ENCODE results near the gene TUBGCP3. TPM values are rescaled to one million over a fixed set of nuclear protein-coding genes. Genes with fewer than 3 reads are reported as not detected.
A peak's percentile ranks its signal among the peaks of the same experiment; 100 is the strongest.

The TUBGCP3 gene
- total RNA-seq, 6 experiments from 2014 or later, result 13.0 to 20.0 (median 17.6) TPM

DNA sequence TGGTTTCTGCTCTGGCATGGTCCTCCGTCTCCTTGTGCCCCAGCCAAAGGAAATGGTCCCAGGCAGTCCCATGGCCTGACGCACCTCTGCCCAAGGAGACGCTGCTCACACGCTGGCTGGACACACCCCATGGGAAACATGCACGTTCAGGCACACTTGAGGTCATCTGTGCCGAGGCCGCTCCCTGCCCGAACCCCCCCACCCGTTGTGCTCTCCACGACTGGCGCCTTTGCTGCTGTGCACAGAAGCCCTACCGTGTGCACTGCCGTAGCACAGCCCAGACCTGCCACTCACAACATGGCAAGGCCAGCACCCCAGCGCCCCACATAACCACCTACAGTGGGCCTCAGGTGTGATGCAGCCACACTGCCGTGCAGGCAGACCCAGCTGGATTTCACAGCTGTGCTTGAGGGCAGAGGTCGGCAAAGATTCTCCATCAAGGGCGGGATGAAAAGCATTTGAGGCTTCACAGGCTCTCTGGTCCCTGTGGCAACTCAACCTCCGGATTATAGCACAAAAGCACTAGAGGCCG is 146.1 kb downstream of the TUBGCP3 start:
- no peak overlapping the region for H3K4me3 ChIP-seq
- ATAC-seq (no peak), DNase-seq (peak in 1 of 3 donors; percentile 48)
- intact Hi-C loops (cut with DNase I), result loop anchor here (5.0 to 10.0 kb wide), 2 partner anchors 970 to 977 kb away; no protein-coding TSS in a partner anchor
- H3K9me3 ChIP-seq, result no peaks in the 10 kb centered on the region
- no peak overlapping the region for H3K27ac ChIP-seq
- TF ChIP-seq, protein P1, sequence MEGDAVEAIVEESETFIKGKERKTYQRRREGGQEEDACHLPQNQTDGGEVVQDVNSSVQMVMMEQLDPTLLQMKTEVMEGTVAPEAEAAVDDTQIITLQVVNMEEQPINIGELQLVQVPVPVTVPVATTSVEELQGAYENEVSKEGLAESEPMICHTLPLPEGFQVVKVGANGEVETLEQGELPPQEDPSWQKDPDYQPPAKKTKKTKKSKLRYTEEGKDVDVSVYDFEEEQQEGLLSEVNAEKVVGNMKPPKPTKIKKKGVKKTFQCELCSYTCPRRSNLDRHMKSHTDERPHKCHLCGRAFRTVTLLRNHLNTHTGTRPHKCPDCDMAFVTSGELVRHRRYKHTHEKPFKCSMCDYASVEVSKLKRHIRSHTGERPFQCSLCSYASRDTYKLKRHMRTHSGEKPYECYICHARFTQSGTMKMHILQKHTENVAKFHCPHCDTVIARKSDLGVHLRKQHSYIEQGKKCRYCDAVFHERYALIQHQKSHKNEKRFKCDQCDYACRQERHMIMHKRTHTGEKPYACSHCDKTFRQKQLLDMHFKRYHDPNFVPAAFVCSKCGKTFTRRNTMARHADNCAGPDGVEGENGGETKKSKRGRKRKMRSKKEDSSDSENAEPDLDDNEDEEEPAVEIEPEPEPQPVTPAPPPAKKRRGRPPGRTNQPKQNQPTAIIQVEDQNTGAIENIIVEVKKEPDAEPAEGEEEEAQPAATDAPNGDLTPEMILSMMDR (IDR thresholded peaks at IDR 0.05), result no peak
- TF ChIP-seq POLR2A (IDR thresholded peaks at IDR 0.05), result no peak
- no peaks in the 10 kb centered on the region for H3K27me3 ChIP-seq
- no peaks in the 10 kb centered on the region for H3K4me1 ChIP-seq
- 70% methylated on average over 2 of the region's 19 CpGs for WGBS (ENCODE audit: insufficient coverage, low coverage, low lambda C conversion rate, missing lambda C conversion rate)
- no peaks in the 10 kb centered on the region for H3K36me3 ChIP-seq

DNA sequence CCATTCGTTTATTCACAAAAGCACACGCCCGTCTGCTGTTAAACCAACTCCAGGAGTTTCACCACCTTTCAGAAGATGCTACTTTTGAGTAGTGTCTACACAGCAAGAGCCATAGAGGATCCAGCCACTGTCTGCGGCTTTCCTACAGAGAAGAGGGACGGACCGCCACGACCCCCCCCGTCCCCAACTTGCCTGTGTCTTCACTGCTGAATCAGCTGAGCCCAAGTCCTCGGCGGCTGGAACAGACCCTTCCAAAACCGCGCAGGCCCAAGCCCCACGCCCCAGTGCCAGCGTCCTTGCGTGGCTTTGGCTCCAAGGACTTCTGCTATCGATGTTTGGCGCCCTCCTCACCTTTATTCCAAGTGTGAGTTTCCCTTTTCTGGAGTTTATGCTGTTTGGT is 146.7 kb downstream of the TUBGCP3 start:
- Histone ChIP-seq H3K9me3 (no peaks in the 10 kb centered on the region), H3K4me3 (no peak overlapping the region), H3K4me1 (no peaks in the 10 kb centered on the region), H3K36me3 (no peaks in the 10 kb centered on the region), H3K27me3 (no peaks in the 10 kb centered on the region), H3K27ac (no peak overlapping the region)
- DNase-seq (peak in 1 of 3 donors; percentile 32), ATAC-seq (no peak)
- 100% methylated on average over 9 of the region's 17 CpGs for WGBS (ENCODE audit: insufficient coverage, low coverage, low lambda C conversion rate, missing lambda C conversion rate)
- intact Hi-C loops (cut with DNase I), result loop anchor here (5.0 to 10.0 kb wide), 2 partner anchors 969 to 976 kb away; no protein-coding TSS in a partner anchor
- no peak for TF ChIP-seq POLR2A (IDR thresholded peaks at IDR 0.05)
- TF ChIP-seq, protein P1 (IDR thresholded peaks at IDR 0.05), result no peak

DNA sequence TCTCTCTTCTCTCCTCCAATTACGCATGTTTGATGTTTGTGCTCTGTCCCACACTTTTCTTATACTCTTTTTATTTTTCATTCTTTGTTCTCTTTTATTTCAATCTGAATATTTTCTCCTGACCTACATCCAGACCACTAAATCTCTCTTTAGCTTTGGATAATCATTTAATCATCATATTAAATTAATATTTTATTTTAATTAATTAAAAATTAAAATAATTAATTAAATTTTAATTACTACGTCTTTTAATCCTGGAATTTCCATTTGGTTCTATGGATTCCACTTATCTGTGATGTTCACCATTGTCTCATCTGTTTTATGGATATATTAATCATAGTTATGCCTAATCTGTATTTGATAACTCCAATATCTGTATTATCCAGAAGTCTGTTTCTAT is 149.4 kb downstream of the TUBGCP3 start:
- no peak overlapping the region for H3K4me3 ChIP-seq
- H3K27me3 ChIP-seq, result no peaks in the 10 kb centered on the region
- H3K4me1 ChIP-seq, result no peaks in the 10 kb centered on the region
- no peaks in the 10 kb centered on the region for H3K36me3 ChIP-seq
- H3K27ac ChIP-seq, result no peak overlapping the region
- ATAC-seq (no peak), DNase-seq (no peak)
- intact Hi-C loops (cut with DNase I), result no loop called here
- H3K9me3 ChIP-seq, result no peaks in the 10 kb centered on the region
- TF ChIP-seq, protein P1 (IDR thresholded peaks at IDR 0.05), result no peak
- TF ChIP-seq POLR2A (IDR thresholded peaks at IDR 0.05), result no peak
- 84% methylated on average over 2 of the region's 2 CpGs for WGBS (ENCODE audit: insufficient coverage, low coverage, low lambda C conversion rate, missing lambda C conversion rate)

DNA sequence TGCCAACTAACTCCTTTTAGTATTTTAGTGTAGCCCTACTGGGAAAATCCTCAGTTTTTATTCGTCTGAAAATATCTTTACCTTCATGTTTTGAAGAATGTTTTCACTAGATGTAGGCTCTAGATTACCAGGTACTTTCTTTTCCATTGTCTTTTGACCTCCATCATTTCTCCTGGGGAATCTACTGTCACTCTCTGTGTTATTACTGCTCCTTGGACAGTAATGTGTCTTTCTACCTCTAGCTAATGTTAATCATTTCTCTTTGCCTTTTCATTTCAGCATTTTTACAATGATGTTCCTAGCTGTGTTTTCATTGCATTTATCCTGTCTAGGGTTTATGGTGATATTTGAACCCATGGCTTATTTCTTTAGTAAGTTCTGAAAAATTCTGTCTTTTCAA is 149.9 kb downstream of the TUBGCP3 start:
- Histone ChIP-seq H3K36me3 (no peaks in the 10 kb centered on the region), H3K4me3 (no peak overlapping the region), H3K9me3 (no peaks in the 10 kb centered on the region), H3K27ac (no peak overlapping the region), H3K4me1 (no peaks in the 10 kb centered on the region), H3K27me3 (no peaks in the 10 kb centered on the region)
- intact Hi-C loops (cut with DNase I), result no loop called here
- 63% methylated on average over 1 of the region's 1 CpG for WGBS (ENCODE audit: insufficient coverage, low coverage, low lambda C conversion rate, missing lambda C conversion rate)
- TF ChIP-seq, protein P1 (IDR thresholded peaks at IDR 0.05), result no peak
- no peak for TF ChIP-seq POLR2A (IDR thresholded peaks at IDR 0.05)
- no peak for DNase-seq
- no peak for ATAC-seq
